ENCODE data around the gene C19orf38. TPM values are rescaled to one million over a fixed set of nuclear protein-coding genes. Genes with fewer than 3 reads are reported as not detected.
"Not testable (repeated sequence)": the region's sequence is repeated elsewhere in the genome, so short reads cannot be mapped to it uniquely, and the experiment has no call there.

The C19orf38 gene
- total RNA-seq, 2 experiments from 2014 or later: 5.2 to 7.5 TPM

DNA sequence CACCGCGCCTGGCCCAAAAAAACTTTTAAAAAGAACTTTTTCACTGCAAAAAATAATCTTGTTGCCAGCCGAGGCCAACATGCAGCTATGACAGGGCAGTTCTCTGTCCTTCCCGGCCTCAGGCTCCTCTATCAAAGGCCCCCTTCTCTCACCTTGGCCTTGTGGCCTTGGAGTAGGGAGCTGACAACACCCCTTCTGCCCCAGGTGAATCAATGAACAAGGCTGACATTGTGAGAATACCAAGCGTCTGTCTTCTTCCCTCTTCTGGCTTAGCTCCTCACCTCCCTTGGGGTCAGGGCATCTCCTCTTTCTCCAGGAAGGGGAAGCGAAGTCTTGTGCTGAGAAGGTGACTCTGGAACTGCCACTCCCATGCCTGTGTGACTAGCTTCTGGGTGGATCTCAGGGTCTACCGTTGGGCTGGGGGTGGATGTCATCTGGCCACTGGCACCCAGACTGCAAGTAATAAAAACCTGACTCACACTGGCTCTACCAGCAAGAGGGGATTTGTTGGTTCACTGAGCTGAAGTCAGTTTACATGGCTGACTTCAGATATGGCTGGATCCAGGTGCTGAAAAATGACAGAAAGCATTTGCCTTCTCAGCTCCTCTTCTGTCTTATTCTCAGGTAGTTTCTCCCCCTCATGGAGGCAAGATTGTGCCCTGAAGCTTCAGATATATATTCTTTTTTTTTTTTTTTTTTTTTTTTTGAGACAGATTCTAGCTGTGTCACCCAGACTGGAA, 6.3 kb downstream of the C19orf38 start:
- Histone ChIP-seq H2AFZ (ENCODE audit: low read length) (no peak overlapping the region), H3K4me3 (ENCODE audit: low read depth, low read length, poor library complexity, severe bottlenecking) (no peak overlapping the region), H3K9me3 (ENCODE audit: low read length) (no peaks in the 10 kb centered on the region), H3K27ac (ENCODE audit: low read depth, low read length, poor library complexity, severe bottlenecking) (no peak overlapping the region), H3K9me2 (ENCODE audit: insufficient read depth, low read length) (no peaks in the 10 kb centered on the region), H3K79me2 (ENCODE audit: insufficient read depth, low read depth, low read length) (no peaks in the 10 kb centered on the region), H3K4me2 (ENCODE audit: low read length) (no peak overlapping the region), H3K36me3 (ENCODE audit: insufficient read depth, low read length) (no peaks in the 10 kb centered on the region), H3K4me1 (ENCODE audit: insufficient read depth, low read length, poor library complexity, severe bottlenecking) (peaks cover 5% of the 10 kb centered on the region), H4K20me1 (ENCODE audit: insufficient read depth, low read length) (no peaks in the 10 kb centered on the region)
- BruUV-seq (replicated peaks): no TSS peak
- ChIA-PET CTCF (ENCODE audit: unreplicated experiment) (interaction anchor here (1.3 kb wide), 1 partner anchor 10 kb away, joined by 4 read pairs; no protein-coding TSS in a partner anchor), POLR2A (interaction anchor here (0.7 kb wide), 2 partner anchors 11 to 25 kb away, joined by 3 read pairs; no protein-coding TSS in a partner anchor)
- intact Hi-C loops (cut with micrococcal nuclease; ENCODE audit: unreplicated experiment): no loop called here
- TF ChIP-seq EZH2phosphoT487 (IDR thresholded peaks at IDR 0.05; ENCODE audit: borderline replicate concordance, low read depth, low read length) (no peak), CTCF (conservative IDR thresholded peaks at IDR 0.05; ENCODE audit: low read length) (no peak)
- DNase-seq (ENCODE audit: low spot score): no peak

- TF ChIP-seq CTCF (conservative IDR thresholded peaks at IDR 0.05; ENCODE audit: low read length): peak; percentile 76
- TF ChIP-seq EZH2phosphoT487 (IDR thresholded peaks at IDR 0.05; ENCODE audit: borderline replicate concordance, low read depth, low read length): no peak
- no peak overlapping the region for H2AFZ ChIP-seq (ENCODE audit: low read length)
- no peaks in the 10 kb centered on the region for H3K36me3 ChIP-seq (ENCODE audit: insufficient read depth, low read length)
- no peaks in the 10 kb centered on the region for H3K9me2 ChIP-seq (ENCODE audit: insufficient read depth, low read length)
- CTCF ChIA-PET (ENCODE audit: unreplicated experiment): no interaction called here
- H3K4me1 ChIP-seq (ENCODE audit: insufficient read depth, low read length, poor library complexity, severe bottlenecking): peaks cover 5% of the 10 kb centered on the region
- H3K27ac ChIP-seq (ENCODE audit: low read depth, low read length, poor library complexity, severe bottlenecking): no peak overlapping the region
- intact Hi-C loops (cut with micrococcal nuclease; ENCODE audit: unreplicated experiment): no loop called here
- POLR2A ChIA-PET: interaction anchor here (0.6 kb wide), 1 partner anchor 71 kb away, joined by 6 read pairs; no protein-coding TSS in a partner anchor
- BruUV-seq (replicated peaks): no TSS peak
- H3K4me3 ChIP-seq (ENCODE audit: low read depth, low read length, poor library complexity, severe bottlenecking): no peak overlapping the region
- H3K4me2 ChIP-seq (ENCODE audit: low read length): no peak overlapping the region
- no peaks in the 10 kb centered on the region for H3K79me2 ChIP-seq (ENCODE audit: insufficient read depth, low read depth, low read length)
- H4K20me1 ChIP-seq (ENCODE audit: insufficient read depth, low read length): no peaks in the 10 kb centered on the region
- DNase-seq (ENCODE audit: low spot score): peak; percentile 58
- H3K9me3 ChIP-seq (ENCODE audit: low read length): no peaks in the 10 kb centered on the region
Measured at GRCh38 chr19:10855879-10856522, 7.8 kb downstream of the C19orf38 start.

- DNase-seq (ENCODE audit: low spot score); H3K36me3 ChIP-seq (ENCODE audit: insufficient read depth, low read length); POLR2A ChIA-PET; CTCF ChIA-PET (ENCODE audit: unreplicated experiment); H3K4me2 ChIP-seq (ENCODE audit: low read length); H3K9me3 ChIP-seq (ENCODE audit: low read length); BruUV-seq (replicated peaks); H3K9me2 ChIP-seq (ENCODE audit: insufficient read depth, low read length); H2AFZ ChIP-seq (ENCODE audit: low read length); H3K4me1 ChIP-seq (ENCODE audit: insufficient read depth, low read length, poor library complexity, severe bottlenecking); H3K79me2 ChIP-seq (ENCODE audit: insufficient read depth, low read depth, low read length); H4K20me1 ChIP-seq (ENCODE audit: insufficient read depth, low read length); H3K27ac ChIP-seq (ENCODE audit: low read depth, low read length, poor library complexity, severe bottlenecking); intact Hi-C loops (cut with micrococcal nuclease; ENCODE audit: unreplicated experiment); H3K4me3 ChIP-seq (ENCODE audit: low read depth, low read length, poor library complexity, severe bottlenecking): not testable (repeated sequence)
Measured at GRCh38 chr19:10856899-10857298, 8.7 kb downstream of the C19orf38 start.

Data from OCI-LY7 (cell line).